Measurements from ENCODE around the gene SHANK3.

- TF ChIP-seq CTCF (conservative IDR thresholded peaks at IDR 0.05; ENCODE audit: low read depth in 2 of 2) (peak; percentile 38 to 47), EZH2phosphoT487 (IDR thresholded peaks at IDR 0.05; ENCODE audit: unreplicated experiment) (no peak), POLR2AphosphoS5 (IDR thresholded peaks at IDR 0.05; ENCODE audit: low read depth) (no peak), EZH2 (IDR thresholded peaks at IDR 0.05; ENCODE audit: low read depth, unreplicated experiment) (no peak), REST (IDR thresholded peaks at IDR 0.05; ENCODE audit: unreplicated experiment) (no peak), ETS1 (IDR thresholded peaks at IDR 0.05) (no peak), STAT1 (IDR thresholded peaks at IDR 0.05; ENCODE audit: unreplicated experiment) (no peak), NANOG (IDR thresholded peaks at IDR 0.05; ENCODE audit: borderline replicate concordance) (no peak; the same call in 1 of the 2 replicates)
Observed at GRCh38 chr22:50641696-50642607, 30.7 kb upstream of the SHANK3 start.
